ENCODE measurements around the gene DLG4.
"Not testable (repeated sequence)": the region's sequence is repeated elsewhere in the genome, so short reads cannot be mapped to it uniquely, and the experiment has no call there.

DNA sequence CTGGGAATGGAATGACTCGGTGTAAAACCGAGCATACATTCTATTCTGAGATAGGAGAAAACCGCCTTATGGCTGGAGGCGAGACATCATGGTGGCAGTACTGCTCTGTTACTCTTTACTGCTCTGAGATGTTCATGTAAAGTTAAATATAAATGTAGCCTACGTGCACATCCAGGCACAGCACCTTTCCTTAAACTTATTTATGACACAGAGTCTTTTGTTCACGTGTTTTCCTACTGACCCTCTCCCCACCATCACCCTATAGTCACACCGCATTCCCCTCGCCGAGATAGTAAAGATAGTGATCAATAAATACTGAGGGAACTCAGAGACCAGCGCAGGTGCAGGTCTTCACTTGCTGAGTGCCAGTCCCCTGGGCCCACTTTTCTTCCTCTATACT is 60.1 kb downstream of the DLG4 start:
- TF ChIP-seq EZH2 (IDR thresholded peaks at IDR 0.05; ENCODE audit: insufficient read depth, low read length): not testable (repeated sequence)
- TF ChIP-seq, protein P1, sequence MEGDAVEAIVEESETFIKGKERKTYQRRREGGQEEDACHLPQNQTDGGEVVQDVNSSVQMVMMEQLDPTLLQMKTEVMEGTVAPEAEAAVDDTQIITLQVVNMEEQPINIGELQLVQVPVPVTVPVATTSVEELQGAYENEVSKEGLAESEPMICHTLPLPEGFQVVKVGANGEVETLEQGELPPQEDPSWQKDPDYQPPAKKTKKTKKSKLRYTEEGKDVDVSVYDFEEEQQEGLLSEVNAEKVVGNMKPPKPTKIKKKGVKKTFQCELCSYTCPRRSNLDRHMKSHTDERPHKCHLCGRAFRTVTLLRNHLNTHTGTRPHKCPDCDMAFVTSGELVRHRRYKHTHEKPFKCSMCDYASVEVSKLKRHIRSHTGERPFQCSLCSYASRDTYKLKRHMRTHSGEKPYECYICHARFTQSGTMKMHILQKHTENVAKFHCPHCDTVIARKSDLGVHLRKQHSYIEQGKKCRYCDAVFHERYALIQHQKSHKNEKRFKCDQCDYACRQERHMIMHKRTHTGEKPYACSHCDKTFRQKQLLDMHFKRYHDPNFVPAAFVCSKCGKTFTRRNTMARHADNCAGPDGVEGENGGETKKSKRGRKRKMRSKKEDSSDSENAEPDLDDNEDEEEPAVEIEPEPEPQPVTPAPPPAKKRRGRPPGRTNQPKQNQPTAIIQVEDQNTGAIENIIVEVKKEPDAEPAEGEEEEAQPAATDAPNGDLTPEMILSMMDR (IDR thresholded peaks at IDR 0.05; ENCODE audit: insufficient read depth, low read depth, low read length): not testable (repeated sequence)
